GM19099 (cell line): ENCODE data around the gene PSMG2.

Experiments
- POLR2A ChIP-seq: IDR thresholded peaks from 3 replicates; pipeline ENCODE4 v1.6.1; 2011; ENCODE audit warnings: low read depth; ENCODE audit not compliant: insufficient read length; ENCODE audit errors: extremely low read depth

PSMG2 gene

GRCh38 chr18:12770469-12771219 is 67.8 kb downstream of the PSMG2 start:
- TF ChIP-seq POLR2A: no peak

- TF ChIP-seq POLR2A: no peak
Measured at GRCh38 chr18:12772111-12772510, 69.3 kb downstream of the PSMG2 start.

DNA sequence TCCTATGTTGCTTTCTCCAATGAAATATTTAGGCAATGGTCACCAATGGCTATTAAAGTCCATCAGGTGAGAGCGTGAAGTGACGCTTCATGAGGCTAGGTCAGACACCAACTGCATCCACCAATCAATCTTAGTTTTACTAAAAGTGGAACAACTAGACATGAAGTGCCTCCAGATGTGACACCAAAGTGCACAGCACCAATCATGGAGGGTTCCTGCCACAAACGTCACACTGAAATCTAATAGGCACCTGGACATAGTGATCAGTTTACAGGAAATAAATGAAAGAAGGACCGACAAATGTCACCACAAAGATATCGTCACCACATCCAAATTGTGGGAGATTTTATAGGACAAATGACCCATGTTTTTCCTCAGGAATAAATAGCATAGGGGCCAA is 70.5 kb downstream of the PSMG2 start:
- no peak for TF ChIP-seq POLR2A

GRCh38 chr18:12774982-12775381 is 72.1 kb downstream of the PSMG2 start:
- TF ChIP-seq POLR2A: no peak
